Measurements from ENCODE around the gene RABGAP1. TPM values are rescaled to one million over a fixed set of nuclear protein-coding genes. Genes with fewer than 3 reads are reported as not detected.

The RABGAP1 gene
- total RNA-seq, 2 experiments from 2014 or later, result 16.8 to 46.6 TPM

DNA sequence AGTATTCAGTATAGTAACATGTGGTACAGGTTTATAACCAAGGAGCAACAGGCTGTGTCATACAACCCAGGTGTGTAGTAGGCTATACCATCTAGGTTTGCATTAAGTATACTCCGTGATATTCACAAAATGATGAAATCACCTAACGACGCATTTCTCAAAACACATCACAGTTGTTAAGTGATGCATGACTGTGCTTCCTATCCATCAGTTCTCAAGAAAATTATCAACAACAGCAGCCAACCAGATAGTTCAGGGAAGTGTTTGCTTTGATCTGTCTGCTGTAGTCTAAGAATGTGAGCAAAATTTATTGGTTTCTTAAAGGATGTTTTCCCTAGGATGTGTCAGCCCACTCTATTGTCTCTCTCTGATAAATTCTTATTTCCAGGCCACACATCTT is 16.9 kb upstream of the RABGAP1 start:
- peak; percentile 62 for DNase-seq (ENCODE audit: low spot score)
- Histone ChIP-seq H4K20me1 (ENCODE audit: insufficient read depth, low read length) (no peaks in the 10 kb centered on the region), H3K27ac (ENCODE audit: low read depth, low read length, poor library complexity, severe bottlenecking) (peak overlapping the region; percentile 51), H3K9me2 (ENCODE audit: insufficient read depth, low read length) (no peaks in the 10 kb centered on the region), H3K79me2 (ENCODE audit: insufficient read depth, low read depth, low read length) (peaks cover 22% of the 10 kb centered on the region), H3K4me1 (ENCODE audit: insufficient read depth, low read length, poor library complexity, severe bottlenecking) (peaks cover 16% of the 10 kb centered on the region), H2AFZ (ENCODE audit: low read length) (peak overlapping the region; percentile 8; the same call in 1 of the 2 replicates), H3K9me3 (ENCODE audit: low read length) (no peaks in the 10 kb centered on the region), H3K36me3 (ENCODE audit: insufficient read depth, low read length) (peaks cover 19% of the 10 kb centered on the region), H3K4me3 (ENCODE audit: low read depth, low read length, poor library complexity, severe bottlenecking) (peak overlapping the region; percentile 28), H3K4me2 (ENCODE audit: low read length) (peak overlapping the region; percentile 54)
- intact Hi-C loops (cut with micrococcal nuclease; ENCODE audit: unreplicated experiment), result no loop called here
- no TSS peak for BruUV-seq (replicated peaks)
- ChIA-PET CTCF (ENCODE audit: unreplicated experiment) (no interaction called here), POLR2A (interaction anchor here (0.6 to 2.6 kb wide), 9 partner anchors 9 to 608 kb away, joined by 3 to 21 read pairs (median 5); partner anchors contain the start of genes RABGAP1 and ZBTB26)
- no peak for TF ChIP-seq EZH2phosphoT487 (IDR thresholded peaks at IDR 0.05; ENCODE audit: borderline replicate concordance, low read depth, low read length)
- TF ChIP-seq, protein P1, sequence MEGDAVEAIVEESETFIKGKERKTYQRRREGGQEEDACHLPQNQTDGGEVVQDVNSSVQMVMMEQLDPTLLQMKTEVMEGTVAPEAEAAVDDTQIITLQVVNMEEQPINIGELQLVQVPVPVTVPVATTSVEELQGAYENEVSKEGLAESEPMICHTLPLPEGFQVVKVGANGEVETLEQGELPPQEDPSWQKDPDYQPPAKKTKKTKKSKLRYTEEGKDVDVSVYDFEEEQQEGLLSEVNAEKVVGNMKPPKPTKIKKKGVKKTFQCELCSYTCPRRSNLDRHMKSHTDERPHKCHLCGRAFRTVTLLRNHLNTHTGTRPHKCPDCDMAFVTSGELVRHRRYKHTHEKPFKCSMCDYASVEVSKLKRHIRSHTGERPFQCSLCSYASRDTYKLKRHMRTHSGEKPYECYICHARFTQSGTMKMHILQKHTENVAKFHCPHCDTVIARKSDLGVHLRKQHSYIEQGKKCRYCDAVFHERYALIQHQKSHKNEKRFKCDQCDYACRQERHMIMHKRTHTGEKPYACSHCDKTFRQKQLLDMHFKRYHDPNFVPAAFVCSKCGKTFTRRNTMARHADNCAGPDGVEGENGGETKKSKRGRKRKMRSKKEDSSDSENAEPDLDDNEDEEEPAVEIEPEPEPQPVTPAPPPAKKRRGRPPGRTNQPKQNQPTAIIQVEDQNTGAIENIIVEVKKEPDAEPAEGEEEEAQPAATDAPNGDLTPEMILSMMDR (conservative IDR thresholded peaks at IDR 0.05; ENCODE audit: low read length), result no peak

DNA sequence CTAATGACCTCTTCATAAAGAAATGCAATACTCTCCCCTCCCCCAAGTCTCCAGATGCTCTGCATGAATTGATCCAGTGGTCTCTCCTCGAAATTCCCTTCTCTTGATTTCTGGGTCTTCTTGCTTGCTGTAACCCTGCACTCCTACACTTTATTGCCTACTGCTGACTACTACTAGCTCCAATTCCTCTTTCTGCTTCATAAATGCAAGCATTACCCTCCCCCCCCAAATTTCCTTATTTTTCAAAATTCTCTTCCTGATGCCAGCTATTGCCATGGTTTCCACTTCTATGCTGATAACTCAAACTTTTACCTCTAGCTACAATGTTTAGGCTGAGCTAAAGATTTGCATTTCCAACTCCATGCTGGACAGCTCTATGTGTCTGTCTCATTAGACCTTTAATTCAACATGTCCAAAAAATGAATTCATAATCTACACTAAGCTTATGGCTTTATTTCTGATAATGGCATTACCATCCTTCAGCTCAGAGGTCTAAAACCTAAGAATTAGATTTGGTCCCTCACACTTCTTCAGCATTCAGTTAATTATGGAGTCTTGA is 10.9 kb upstream of the RABGAP1 start:
- TF ChIP-seq, protein P1 (conservative IDR thresholded peaks at IDR 0.05; ENCODE audit: low read length), result no peak
- TF ChIP-seq EZH2phosphoT487 (IDR thresholded peaks at IDR 0.05; ENCODE audit: borderline replicate concordance, low read depth, low read length), result no peak
- ChIA-PET CTCF (ENCODE audit: unreplicated experiment) (interaction anchor here (0.7 kb wide), 1 partner anchor 113 kb away, joined by 4 read pairs; no protein-coding TSS in a partner anchor), POLR2A (interaction anchor here (0.6 to 4.2 kb wide), 9 partner anchors 8 to 317 kb away, joined by 3 to 50 read pairs (median 5); partner anchors contain the start of genes RABGAP1, RC3H2 and ZBTB6)
- intact Hi-C loops (cut with micrococcal nuclease; ENCODE audit: unreplicated experiment), result loop anchor here (10.0 kb wide), 1 partner anchor 665 kb away; the partner anchor contains the start of genes MRRF and RBM18
- H3K9me2 ChIP-seq (ENCODE audit: insufficient read depth, low read length), result no peaks in the 10 kb centered on the region
- DNase-seq (ENCODE audit: low spot score), result no peak
- 0 out of 2 replicates have a peak, but pooled peaks cover 4% of the 10 kb centered on the region for H4K20me1 ChIP-seq (ENCODE audit: insufficient read depth, low read length)
- H2AFZ ChIP-seq (ENCODE audit: low read length), result no peak overlapping the region
- BruUV-seq (replicated peaks), result no TSS peak
- peak overlapping the region; percentile 78 for H3K4me2 ChIP-seq (ENCODE audit: low read length)
- peaks cover 3% of the 10 kb centered on the region for H3K36me3 ChIP-seq (ENCODE audit: insufficient read depth, low read length)
- no peak overlapping the region for H3K27ac ChIP-seq (ENCODE audit: low read depth, low read length, poor library complexity, severe bottlenecking)
- no peaks in the 10 kb centered on the region for H3K9me3 ChIP-seq (ENCODE audit: low read length)
- H3K4me1 ChIP-seq (ENCODE audit: insufficient read depth, low read length, poor library complexity, severe bottlenecking), result peaks cover 19% of the 10 kb centered on the region
- peak overlapping the region; percentile 85 for H3K4me3 ChIP-seq (ENCODE audit: low read depth, low read length, poor library complexity, severe bottlenecking)
- peaks cover 49% of the 10 kb centered on the region for H3K79me2 ChIP-seq (ENCODE audit: insufficient read depth, low read depth, low read length)
